Activated naive CD4-positive, alpha-beta T cell treated with Interleukin-2 at 50 U/mL for 16 hours (primary cell): ENCODE measurements around the gene PPFIBP2.

Experiments
- DNase-seq: peaks from one replicate; pipeline ENCODE4 v3.0.0-alpha.2; 2020

PPFIBP2 gene

DNA sequence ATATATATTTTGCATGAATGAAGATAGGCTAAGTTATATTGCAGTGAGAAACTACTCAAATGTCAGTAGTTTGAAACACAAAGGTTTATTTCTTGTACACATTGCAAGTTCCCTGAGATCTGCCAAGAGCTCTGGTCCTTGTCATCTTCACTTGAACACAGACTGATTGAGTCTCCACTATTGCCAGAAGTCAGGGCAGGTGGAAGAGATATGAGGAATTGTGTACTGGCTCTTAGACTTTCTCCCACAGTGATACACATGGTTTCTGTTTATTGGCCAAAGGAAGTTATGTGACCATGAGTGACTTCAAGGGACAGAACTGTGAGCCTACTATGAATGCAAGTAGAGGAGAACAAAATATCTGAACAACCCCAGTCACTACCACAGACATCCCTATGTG lies 44.2 kb downstream of the PPFIBP2 start:
- no peak for DNase-seq

DNA sequence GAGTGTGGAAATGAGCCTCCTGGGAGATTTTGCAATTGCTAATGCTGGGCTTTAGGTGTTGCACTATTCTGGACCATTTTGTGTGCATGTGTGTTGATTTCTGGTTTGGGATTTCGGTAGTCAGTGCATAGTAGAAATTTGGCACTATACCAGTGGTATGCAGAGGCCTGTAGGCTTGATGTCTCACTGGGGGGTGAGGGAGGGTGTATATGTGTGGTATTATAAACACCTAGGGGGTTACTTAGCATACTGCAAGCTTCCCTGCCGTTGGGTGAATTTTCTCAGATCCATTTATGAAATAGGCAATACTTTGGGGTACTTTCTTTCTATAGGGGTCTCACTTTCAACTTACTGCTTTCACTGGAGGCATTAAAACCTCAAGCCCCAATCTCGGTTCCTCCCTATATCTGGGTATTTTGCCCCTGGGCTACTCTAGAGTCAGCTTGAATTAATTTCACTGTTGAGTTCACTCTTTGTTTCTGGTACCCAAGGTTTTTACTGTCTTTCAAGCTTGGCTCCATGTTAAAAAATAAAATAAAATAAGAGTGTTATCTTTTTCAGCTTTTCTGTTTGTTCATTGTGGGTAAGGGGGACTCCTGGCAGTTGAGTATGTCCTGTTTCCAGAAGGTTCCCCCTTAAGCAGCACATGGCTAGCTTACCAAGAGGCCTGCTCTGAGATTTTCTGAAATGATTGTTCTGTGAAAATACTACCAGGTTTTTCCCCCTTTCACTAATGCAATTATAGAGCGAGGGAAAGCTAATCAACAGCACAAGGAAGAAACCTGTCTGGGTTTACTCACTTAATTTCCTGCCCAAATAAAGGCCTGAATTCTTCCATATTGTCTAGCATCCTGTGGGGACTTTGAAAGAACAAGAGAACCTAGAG lies 45.8 kb downstream of the PPFIBP2 start:
- DNase-seq = no peak

DNA sequence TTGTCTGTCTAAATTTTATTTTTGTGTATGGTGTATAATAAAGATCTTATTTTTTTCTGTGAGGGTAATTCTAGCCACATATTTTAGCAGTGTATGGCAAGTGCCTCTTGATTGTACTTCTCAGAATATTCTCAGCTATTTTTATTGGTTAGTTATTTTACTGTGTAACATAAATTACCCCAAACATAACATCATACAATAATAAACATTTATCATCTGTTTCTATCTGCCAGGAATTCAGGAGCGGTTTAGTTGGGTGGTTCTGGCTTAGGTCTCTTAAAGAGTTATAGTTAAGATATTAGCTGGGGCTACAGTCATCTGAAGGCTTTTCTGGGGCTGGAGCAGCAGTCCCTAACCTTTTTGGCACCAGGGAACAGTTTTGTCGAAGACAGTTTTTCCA lies 47.8 kb downstream of the PPFIBP2 start:
- DNase-seq = no peak

DNA sequence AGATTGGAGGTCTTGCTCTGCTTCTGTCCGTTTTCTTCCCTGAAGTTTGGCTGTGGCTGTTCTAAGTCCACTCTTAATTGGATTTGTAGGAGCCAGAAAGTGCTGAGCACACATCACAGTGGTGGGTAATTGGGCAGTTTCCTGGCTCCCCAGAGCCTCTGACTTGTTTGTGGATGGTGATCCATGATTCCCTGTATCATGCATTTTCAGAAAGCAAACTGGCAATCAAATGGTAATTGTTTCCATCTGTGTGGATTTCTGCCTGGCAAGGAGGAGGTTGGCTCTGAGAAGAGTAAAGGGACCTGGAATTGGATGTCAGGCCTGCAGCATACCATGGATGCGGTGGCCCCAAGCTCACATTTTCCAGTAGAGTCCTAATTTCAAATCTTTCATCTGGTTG lies 49.5 kb downstream of the PPFIBP2 start:
- no peak for DNase-seq

DNA sequence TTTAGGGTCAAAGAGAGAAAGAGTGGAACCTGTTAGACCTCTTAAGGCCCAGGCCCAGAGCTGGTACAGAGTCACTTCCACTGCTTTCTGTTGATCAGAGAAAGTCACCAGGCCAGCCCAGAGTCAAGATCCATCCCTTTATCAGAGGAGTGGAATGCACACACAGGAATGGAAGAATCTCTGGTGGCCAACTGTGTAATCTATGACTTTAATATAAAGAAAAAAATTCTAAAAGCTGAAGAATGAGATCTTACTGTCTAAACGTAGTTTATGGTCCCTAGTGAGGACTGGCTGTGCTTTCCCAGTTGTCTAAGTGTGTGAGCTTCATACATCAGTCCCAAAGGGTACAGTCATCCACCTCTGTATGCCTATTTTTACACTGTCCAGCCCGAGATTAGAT lies 51.0 kb downstream of the PPFIBP2 start:
- no peak for DNase-seq

DNA sequence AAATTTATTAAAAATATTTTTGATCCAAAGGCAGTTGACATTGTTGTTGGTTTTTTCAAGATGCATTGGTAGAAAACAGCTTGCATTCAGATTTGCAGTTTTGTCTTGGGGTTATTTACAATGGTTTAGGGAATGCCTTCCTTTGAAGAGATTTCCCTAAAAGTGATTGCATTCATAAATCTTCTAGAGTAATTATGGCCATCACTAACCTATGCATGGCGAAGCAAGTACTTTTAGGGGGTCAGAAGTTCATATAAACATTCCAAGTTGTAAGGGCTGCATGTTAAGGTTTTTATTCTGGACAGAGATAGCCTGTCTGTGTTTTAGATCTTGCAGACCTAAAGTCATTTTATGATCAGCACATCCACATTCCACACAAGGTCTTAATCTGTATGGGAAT lies 53.5 kb downstream of the PPFIBP2 start:
- no peak for DNase-seq

DNA sequence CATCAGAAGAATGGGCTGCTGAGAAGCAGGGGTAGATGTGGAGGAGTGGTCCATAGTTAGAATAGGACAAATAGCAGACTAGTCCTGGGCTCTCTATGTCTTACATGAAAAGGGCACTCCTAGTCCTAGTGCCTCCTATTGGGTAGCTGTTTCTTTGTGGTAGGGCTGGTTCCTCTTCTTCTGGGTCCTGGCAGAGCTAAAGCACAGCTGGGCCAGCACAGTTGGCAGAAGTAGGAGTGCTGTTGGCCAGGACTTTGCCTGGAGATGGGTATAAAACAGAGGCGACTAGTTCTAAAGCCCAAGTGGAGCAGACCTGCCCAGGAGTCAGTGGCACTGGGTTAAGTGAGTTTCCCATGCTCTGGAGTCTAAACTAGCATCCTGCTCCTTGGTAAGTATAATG lies 55.2 kb downstream of the PPFIBP2 start:
- no peak for DNase-seq

DNA sequence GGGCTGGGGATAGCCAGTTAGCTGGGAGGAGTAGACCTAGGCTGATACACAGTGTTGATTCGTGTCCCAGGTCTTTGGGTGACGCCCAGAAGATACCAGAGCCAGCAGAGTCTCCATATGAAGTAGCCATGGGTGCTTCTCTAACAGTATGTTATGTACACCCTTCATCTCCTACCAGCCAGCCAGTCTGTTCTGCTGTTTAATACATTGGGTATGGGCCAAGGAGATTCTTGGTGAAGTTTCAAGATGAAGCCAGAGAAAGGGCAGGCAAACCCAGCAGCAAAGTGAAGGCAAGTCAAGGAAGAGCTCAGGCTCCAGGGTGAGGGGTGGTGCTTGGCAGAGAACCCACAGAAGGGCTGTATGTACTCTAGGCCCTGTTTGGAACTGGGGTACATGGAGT lies 56.4 kb downstream of the PPFIBP2 start:
- DNase-seq = no peak

DNA sequence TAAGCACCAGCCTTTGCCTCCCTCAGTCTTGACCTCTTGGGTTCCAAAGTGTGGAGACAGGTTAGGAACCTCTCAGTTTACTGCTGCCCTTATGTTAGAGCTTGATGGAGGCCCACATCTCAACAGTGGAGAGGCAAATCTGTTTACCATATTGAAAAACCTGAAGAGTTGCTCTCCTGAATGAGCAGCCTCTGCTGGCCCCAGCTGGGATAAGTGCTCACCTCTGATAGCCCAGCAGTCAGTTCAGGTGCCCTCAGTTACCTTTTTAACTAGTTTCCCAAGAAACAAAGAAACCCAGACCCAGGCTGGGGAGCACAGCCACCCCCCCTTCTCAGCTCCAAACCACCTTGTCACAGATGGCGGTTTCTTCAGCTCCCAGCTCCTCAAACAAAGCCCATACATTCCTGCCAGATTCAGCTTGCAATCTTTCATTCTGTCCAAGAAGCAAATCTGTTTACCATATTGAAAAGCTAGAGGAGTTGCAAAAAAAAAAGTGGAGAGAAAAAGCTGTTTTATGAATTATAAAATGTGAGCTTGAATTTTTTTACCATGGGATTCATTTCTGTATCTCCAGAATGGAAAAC lies 57.2 kb downstream of the PPFIBP2 start:
- DNase-seq = no peak

DNA sequence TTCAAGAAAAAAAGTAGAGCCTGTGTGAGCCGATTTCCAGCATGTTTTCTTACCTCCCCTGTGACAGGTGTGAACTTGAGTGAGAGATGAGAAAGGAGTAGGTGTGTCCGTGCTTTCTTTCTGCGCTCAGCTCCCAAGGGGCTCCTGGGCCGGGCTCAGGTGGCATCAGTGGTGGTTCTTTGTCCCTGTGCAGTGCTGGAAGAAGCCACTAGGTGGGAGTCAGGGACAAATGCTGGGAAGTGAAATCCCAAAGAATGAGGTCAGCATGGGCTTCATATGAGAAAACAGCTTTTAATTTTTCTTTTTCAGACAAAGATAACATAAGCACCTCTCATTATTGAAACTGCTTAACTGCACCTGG lies 57.8 kb downstream of the PPFIBP2 start:
- DNase-seq = no peak

DNA sequence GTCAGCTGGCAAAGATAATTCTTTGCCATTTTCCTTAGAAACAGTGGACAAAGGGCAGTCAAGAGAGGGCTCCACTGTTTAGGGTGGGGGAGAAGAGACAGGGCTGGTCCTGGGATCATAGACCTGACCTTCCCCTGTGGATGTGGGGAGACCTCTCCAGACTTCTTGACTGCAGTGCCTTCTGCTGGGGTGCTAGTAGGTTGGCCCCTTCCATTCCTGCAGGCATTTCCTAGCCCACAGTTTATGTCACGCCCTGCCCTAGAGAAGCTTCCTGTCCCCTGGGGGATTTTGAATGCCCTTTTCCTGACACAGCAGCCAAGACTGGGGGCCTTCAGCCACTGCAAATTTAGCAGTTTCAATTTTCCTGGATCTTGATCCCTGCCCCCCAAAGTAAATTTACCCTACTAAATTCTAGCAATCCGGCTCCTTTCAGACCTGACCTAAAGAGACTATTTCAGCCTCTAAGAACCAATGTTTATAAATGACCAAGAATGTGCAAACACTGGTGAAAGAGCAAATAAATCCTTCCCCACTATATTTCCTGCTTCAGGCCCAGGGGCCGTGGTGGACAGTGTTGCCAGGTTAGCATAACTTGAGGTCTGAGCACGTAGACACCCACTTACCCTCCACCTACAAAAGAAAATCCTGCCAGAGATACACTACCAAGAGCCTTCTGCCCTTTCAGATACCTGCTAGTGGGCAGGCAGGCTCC lies 58.4 kb downstream of the PPFIBP2 start:
- DNase-seq = no peak

DNA sequence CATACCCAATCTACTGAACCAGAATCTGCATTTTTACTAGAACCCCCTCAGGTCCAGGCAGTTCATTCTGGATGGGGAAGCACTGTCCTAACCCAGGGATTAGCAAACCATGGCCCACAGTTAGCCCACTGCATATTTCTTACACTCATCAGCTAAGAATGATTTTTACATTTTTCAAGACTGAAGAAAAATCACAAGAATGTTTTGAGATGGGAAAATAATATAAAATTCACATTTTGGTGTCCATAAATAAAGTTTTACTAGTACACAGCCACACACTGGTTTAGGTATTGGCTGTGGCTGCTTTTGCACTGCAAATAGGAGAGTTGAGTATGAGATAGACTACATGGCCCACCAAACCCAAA lies 59.4 kb downstream of the PPFIBP2 start:
- DNase-seq = no peak

DNA sequence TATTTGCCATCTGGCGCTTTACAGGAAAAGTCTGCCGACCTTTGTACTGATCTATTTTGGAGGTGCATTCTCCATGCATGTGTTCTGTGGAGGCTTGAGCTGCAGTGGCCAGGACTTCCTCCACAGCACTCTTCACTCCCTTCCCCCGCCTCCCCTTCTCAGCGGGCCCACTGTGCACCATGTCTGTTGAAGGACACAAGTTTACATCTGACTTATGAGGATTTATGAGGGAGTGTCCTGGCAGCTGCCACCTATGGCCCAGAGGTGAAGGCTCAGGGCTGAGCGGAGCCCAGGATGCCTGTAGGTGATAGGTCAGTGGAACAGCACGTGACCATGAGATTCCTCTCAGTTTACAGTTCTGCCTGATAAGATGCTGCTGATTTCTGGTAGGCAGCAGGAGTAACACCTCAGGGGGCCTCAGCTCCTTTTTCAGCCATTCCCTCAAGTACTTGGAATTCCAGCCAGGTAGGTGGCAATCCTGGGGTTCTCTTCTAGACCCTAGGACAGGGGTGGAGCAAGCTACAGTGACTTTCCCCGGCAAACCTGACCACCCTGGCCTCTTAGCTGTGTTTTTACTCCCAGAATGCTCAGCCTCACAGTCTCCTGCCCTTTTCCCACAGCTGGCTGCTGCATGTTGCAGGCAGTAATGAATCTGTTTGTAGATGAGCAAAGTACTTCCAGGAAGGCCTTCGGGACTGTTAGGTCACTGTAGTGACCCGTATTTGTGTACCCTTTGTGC lies 59.9 kb downstream of the PPFIBP2 start:
- DNase-seq = no peak

DNA sequence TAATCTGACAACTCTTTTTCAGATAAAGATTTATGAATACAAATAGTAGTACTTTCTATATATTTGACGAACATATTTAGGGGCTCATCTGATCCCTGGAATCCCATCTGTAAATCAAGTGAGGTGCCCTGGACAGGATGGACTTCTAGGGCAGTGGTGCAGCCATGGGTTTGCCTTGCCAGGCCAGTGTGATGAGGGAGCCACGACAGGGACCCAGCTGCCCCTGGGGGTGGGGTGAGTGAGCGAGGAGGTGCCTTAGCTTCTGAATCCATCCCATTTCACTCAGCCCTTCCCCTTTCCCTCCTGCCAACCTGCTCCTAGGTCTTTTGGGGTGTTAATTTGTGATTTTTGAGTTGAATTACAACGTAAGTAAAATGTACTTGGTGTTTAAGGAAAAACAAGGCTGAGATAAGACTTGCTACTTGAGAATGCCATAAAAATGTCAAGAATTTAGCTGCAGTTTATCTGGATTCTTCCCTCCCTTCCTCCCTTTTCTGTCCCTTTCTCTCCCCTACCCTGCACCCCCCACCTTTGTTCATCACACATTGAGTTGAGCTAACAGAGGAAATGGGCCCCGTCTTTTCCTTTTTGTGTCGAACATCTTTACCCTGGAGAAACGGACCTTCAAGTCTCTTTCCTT lies 60.8 kb downstream of the PPFIBP2 start:
- no peak for DNase-seq

DNA sequence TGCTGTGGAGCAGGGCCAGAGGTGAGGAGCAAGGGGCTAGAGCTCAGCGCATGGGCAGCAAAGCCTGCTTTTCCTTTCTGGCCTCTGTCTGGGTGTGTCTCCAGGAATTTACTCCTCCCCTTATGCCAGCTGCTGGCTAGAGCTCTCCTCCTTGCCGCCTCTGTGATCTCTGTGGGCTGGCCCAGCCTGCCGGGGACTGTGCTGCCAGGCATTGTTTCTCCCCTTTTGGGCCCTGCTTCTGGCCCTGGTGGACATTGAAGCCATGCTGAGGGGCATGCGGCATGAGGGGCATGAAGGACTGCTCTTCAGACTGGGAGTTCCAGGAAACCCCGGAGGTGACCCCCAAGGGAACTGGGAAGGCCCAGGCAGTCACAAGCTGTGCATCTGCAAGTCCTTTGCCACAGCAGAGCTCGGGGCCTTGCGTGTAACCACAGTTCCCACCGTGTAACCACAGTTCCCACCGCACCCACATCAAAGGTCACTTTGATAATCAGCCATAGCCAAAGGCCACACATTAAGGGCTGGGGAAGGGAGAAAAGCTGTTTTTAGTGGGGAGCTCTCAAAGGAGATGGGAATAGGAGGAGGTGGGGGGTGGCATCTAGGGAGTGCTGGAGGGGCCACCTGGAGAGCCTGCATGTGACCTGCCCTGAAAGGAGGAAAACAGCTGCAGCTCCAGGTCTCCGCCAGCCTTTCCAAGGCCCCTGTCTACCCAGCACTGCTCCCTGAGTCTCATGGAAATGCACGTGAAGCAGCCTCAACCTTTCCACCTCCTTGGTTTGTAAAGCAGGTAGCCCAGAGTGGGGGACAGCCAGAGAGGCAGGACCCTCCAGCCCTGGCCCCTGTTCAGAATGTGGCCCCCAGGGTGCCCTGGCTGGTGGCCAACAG lies 62.3 kb downstream of the PPFIBP2 start:
- peak; percentile 22 for DNase-seq

DNA sequence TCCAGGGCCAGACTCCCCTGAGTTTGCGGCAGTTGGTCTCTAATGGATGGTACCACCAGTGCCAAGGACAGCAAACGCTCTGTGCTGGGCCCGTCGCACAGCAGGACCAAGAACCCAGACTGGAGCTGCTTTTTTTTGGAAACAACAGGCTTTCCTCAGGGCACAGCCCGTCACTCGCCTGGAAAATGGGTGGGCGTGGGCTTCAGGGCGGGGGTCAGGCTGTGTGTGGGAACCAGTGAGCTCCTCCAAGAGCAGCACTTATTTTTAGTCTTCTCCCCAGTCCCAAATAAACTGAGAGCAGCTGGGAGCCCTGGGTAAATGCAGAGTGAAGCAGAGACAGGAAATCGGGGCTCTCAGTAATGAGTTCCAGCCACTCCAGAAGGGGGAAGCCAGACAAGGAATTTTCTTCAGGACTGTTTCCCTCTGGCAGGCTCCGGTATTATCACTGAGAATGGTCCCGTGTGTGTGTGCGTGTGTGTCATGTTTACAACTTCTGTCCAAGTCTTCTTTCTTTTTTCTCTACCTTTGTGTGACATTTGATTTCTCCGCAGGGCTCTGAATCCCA lies 63.0 kb downstream of the PPFIBP2 start:
- no peak for DNase-seq

DNA sequence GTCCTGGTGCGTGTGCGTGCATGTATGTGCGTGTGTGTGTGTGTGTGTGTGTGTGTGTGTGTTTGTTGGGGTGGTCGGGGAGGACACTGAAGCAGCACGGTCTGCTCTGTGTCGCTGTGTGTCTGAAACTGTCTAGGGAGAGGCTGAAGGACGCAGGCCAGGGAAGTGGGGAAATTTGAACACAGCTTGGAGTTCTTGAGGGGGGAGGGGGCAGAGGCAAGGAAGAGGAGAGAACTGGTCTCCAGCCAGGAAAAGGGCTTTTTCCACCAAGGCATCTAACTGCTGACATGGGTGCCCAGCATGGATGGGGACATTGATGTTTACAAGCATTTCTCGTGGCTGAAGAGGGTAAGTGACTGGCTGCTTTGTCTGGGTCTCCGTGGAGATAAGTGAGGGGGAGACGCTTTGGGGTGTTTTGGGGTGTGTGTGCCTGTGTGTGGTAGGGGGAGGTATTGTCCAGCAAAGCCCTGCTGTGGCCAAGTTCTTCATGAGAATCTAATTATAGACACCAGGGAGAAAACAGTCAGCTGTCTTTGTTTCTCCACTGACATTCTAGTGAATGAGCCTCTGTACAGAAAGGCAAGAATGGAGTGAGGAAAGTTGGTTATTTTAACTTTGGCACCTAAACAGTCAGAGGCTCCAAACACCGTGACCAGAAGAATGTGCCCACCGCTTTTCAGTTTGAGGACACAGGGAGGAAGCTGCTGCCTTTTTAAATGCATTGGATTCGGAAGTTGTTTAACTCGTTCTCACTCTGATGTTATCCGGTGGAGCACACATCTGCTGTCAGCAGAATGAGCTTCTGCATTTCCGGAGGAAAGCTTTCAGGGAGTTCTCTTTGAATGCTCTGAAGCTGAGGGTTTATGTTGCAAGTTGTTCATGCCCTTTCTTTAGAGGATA lies 63.7 kb downstream of the PPFIBP2 start:
- no peak for DNase-seq

DNA sequence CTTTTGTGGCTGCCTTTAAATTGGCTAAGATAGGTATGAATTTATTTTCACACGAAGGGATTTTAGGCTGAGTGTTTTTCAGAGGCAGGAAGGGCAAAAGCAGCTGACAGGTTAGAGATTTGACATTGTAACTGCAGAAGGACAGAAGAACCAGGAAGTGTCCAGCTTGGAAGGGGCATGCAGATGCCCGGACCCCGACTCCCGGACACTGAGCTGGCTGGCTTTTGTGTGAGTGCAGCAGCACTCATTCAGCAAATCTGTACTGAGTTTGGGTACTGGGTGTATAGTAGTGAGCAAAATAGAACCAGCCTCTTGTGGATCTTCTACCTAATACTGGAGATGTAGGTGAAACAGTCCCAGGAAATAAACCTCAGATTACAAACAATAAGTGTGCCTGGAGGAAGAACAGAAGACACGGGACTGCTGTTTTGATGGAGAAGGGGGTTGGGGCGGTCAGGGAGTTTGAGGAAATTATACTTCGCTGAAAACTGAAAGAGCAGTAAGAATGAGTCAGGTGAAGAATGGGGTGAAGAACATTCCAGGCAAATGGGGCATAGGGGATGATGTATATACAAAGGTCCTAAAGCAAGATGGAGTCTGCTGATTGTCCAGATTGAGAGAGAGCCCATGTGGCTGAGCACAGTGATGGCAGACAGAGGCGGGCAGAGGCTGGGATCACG lies 64.6 kb downstream of the PPFIBP2 start:
- DNase-seq = no peak

DNA sequence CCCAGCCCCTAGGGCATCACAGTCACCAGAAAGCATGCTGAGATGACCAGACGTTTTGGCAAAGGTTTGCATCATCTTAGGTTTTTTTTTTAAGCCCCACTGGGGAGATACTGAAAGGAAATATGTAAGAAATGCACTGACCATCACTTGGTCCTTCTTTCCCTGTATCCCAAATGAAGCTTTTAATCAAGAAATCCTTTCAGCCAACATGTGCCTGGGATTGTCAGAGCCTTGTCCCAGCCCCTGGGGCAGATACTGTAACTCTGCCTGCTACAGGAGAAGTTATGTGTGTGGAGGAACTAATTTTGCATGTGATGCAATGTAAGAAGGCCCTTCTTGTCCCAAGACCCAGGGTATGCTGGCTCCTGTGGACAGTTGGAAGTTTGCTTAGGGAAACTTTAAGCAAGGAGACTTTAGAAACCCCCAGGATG lies 65.6 kb downstream of the PPFIBP2 start:
- DNase-seq = no peak
